ENCODE data around the gene SLC39A11.
"Not testable (repeated sequence)": the region's sequence is repeated elsewhere in the genome, so short reads cannot be mapped to it uniquely, and the experiment has no call there.

Gene SLC39A11

GRCh38 chr17:73015722-73016276 lies 76.7 kb downstream of the SLC39A11 start:
- in situ Hi-C loops (cut with HindIII; ENCODE audit: low sequenced_read_pairs): no loop called here

GRCh38 chr17:73013816-73014663 lies 78.4 kb downstream of the SLC39A11 start:
- in situ Hi-C loops (cut with HindIII; ENCODE audit: low sequenced_read_pairs): no loop called here

- in situ Hi-C loops (cut with HindIII; ENCODE audit: low sequenced_read_pairs): no loop called here
These were observed 79.2 kb downstream of the SLC39A11 start for GRCh38 chr17:73013301-73013700.

- in situ Hi-C loops (cut with HindIII; ENCODE audit: low sequenced_read_pairs): no loop called here
These were observed 81.4 kb downstream of the SLC39A11 start for GRCh38 chr17:73011016-73011486.

GRCh38 chr17:73010414-73010813 lies 82.1 kb downstream of the SLC39A11 start:
- in situ Hi-C loops (cut with HindIII; ENCODE audit: low sequenced_read_pairs): no loop called here

- in situ Hi-C loops (cut with HindIII; ENCODE audit: low sequenced_read_pairs): no loop called here
These were observed 85.1 kb downstream of the SLC39A11 start for GRCh38 chr17:73007407-73007806.

GRCh38 chr17:73005360-73005759 lies 87.1 kb downstream of the SLC39A11 start:
- in situ Hi-C loops (cut with HindIII; ENCODE audit: low sequenced_read_pairs): no loop called here

- in situ Hi-C loops (cut with HindIII; ENCODE audit: low sequenced_read_pairs): no loop called here
These were observed 89.0 kb downstream of the SLC39A11 start for GRCh38 chr17:73003487-73003886.

- in situ Hi-C loops (cut with HindIII; ENCODE audit: low sequenced_read_pairs): no loop called here
These were observed 91.7 kb downstream of the SLC39A11 start for GRCh38 chr17:73000832-73001231.

GRCh38 chr17:72999474-72999873 lies 93.0 kb downstream of the SLC39A11 start:
- in situ Hi-C loops (cut with HindIII; ENCODE audit: low sequenced_read_pairs): not testable (repeated sequence)

- in situ Hi-C loops (cut with HindIII; ENCODE audit: low sequenced_read_pairs): no loop called here
These were observed 94.1 kb downstream of the SLC39A11 start for GRCh38 chr17:72998343-72998742.

GRCh38 chr17:72997559-72997958 lies 94.9 kb downstream of the SLC39A11 start:
- in situ Hi-C loops (cut with HindIII; ENCODE audit: low sequenced_read_pairs): no loop called here

GRCh38 chr17:72996791-72997190 lies 95.7 kb downstream of the SLC39A11 start:
- in situ Hi-C loops (cut with HindIII; ENCODE audit: low sequenced_read_pairs): no loop called here

- in situ Hi-C loops (cut with HindIII; ENCODE audit: low sequenced_read_pairs): no loop called here
These were observed 97.4 kb downstream of the SLC39A11 start for GRCh38 chr17:72995008-72995656.

- in situ Hi-C loops (cut with HindIII; ENCODE audit: low sequenced_read_pairs): not testable (repeated sequence)
These were observed 99.6 kb downstream of the SLC39A11 start for GRCh38 chr17:72992783-72993467.

- in situ Hi-C loops (cut with HindIII; ENCODE audit: low sequenced_read_pairs): no loop called here
These were observed 100.8 kb downstream of the SLC39A11 start for GRCh38 chr17:72991651-72992050.

GRCh38 chr17:72989074-72989610 lies 103.3 kb downstream of the SLC39A11 start:
- in situ Hi-C loops (cut with HindIII; ENCODE audit: low sequenced_read_pairs): loop anchor here (5.0 kb wide), 1 partner anchor 387 kb away; no protein-coding TSS in a partner anchor

GRCh38 chr17:72988451-72988850 lies 104.0 kb downstream of the SLC39A11 start:
- in situ Hi-C loops (cut with HindIII; ENCODE audit: low sequenced_read_pairs): loop anchor here (5.0 kb wide), 1 partner anchor 386 kb away; no protein-coding TSS in a partner anchor

- in situ Hi-C loops (cut with HindIII; ENCODE audit: low sequenced_read_pairs): loop anchor here (5.0 kb wide), 1 partner anchor 385 kb away; no protein-coding TSS in a partner anchor
These were observed 105.3 kb downstream of the SLC39A11 start for GRCh38 chr17:72987166-72987565.

- in situ Hi-C loops (cut with HindIII; ENCODE audit: low sequenced_read_pairs): loop anchor here (5.0 kb wide), 1 partner anchor 384 kb away; no protein-coding TSS in a partner anchor
These were observed 106.4 kb downstream of the SLC39A11 start for GRCh38 chr17:72985882-72986720.
